ENCODE measurements around the gene ASTN1.

GRCh38 chr1:177033628-177034027 is 130.9 kb downstream of the ASTN1 start:
- TF ChIP-seq POLR2AphosphoS5 (IDR thresholded peaks at IDR 0.05; ENCODE audit: borderline replicate concordance, low read depth, low read length) = no peak
- no peak for TF ChIP-seq EZH2 (IDR thresholded peaks at IDR 0.05)
